GM12878 (cell line): ENCODE results near the gene GRIA4. TPM values are rescaled to one million over a fixed set of nuclear protein-coding genes. Genes with fewer than 3 reads are reported as not detected.

Experiments used
- ATAC-seq: fragments of 200-7000 bp; cut with Tn5 transposase; 3 replicates; pipeline ENCODE4 v1.9.1; 2020; ENCODE audit warnings: mild to moderate bottlenecking, moderate library complexity
- BruUV-seq: library from RNA; stranded (reverse); fragments of 400-500 nt; replicated peaks from 2 replicates; lab custom pipeline; 2021; lab: Mats Ljungman, UMichigan
- CTCF ChIA-PET: fragments of 300-600 bp; sonication (Branson Sonifier 250); formaldehyde crosslinking; extraction: SDS; loops from one replicate; lab custom pipeline; 2021; ENCODE audit warnings: inconsistent platforms; lab: Yijun Ruan, JAX
- POLR2A ChIA-PET: fragments of 350-600 bp; formaldehyde crosslinking; extraction: SDS; loops from one replicate; lab custom pipeline; 2021; ENCODE audit warnings: inconsistent platforms; lab: Charles Lee
- RAD21 ChIA-PET: fragments of 300-600 bp; sonication (Branson Sonifier 250); formaldehyde crosslinking; loops from one replicate; lab custom pipeline; 2023; ENCODE audit warnings: antibody characterized with exemption; ENCODE audit not compliant: unreplicated experiment; lab: Charles Lee
- SMC1A ChIA-PET: fragments of 300-600 bp; sonication (Branson Sonifier 250); formaldehyde crosslinking; loops from one replicate; lab custom pipeline; 2023; ENCODE audit not compliant: unreplicated experiment, uncharacterized antibody; lab: Charles Lee
- DNase-seq: peaks from one replicate; pipeline ENCODE4 v3.0.0-alpha.2; 2011; ENCODE audit warnings: low read depth, low spot score
- FAIRE-seq: peaks from 3 replicates; lab custom pipeline; 2011; peaks lifted over from hg19 to GRCh38; lab: Jason Lieb, UNC
- H2AFZ ChIP-seq: 2 replicates; pipeline ENCODE4 v1.6.0; 2011; ENCODE audit warnings: low read depth, low read length, control low read depth; ENCODE audit not compliant: control insufficient read depth
- H3K27ac ChIP-seq: 2 replicates; pipeline ENCODE4 v1.5.1; 2011; ENCODE audit warnings: control low read depth; ENCODE audit not compliant: control insufficient read depth, insufficient read depth
- H3K27me3 ChIP-seq, 2 experiments: replicated peaks in 1 of 2; 2 replicates each; pipeline versions ENCODE4 v1.6.0 to v1.6.1; 2011; ENCODE audit warnings: low read length in 1 of 2; ENCODE audit not compliant: control insufficient read depth in 2 of 2, insufficient read depth in 2 of 2
- H3K36me3 ChIP-seq, 2 experiments: 2 replicates each; pipeline ENCODE4 v1.5.1; 2011; ENCODE audit warnings: low read length in 1 of 2; ENCODE audit not compliant: control insufficient read depth in 2 of 2, insufficient read depth in 2 of 2
- H3K4me1 ChIP-seq: 2 replicates; pipeline ENCODE4 v1.6.1; 2011; ENCODE audit warnings: mild to moderate bottlenecking, low read length, moderate library complexity, mixed read lengths; ENCODE audit not compliant: control insufficient read depth, insufficient read depth
- H3K4me2 ChIP-seq: 2 replicates; pipeline ENCODE4 v1.6.0; 2011; ENCODE audit warnings: control low read depth; ENCODE audit not compliant: control insufficient read depth, insufficient read depth
- H3K4me3 ChIP-seq: fragments of 200-600 bp; sonication (generic); 2 replicates; pipeline ENCODE4 v1.5.1; 2016
- H3K79me2 ChIP-seq: 2 replicates; pipeline ENCODE4 v1.6.0; 2011; ENCODE audit warnings: low read length; ENCODE audit not compliant: control insufficient read depth, insufficient read depth
- H3K9ac ChIP-seq: 2 replicates; pipeline ENCODE4 v1.8.0; 2011; ENCODE audit warnings: low read length, control low read depth, mixed read lengths; ENCODE audit not compliant: control insufficient read depth, insufficient read depth
- H3K9me3 ChIP-seq: replicated peaks from 3 replicates; pipeline ENCODE4 v1.5.1; 2011; ENCODE audit warnings: mild to moderate bottlenecking, low read length; ENCODE audit not compliant: control insufficient read depth, insufficient read depth
- H4K20me1 ChIP-seq: 2 replicates; pipeline ENCODE4 v1.6.0; 2011; ENCODE audit not compliant: control insufficient read depth, insufficient read depth
- ASH2L ChIP-seq: fragments of 300-600, 200-600 bp; sonication (generic); IDR thresholded peaks from 2 replicates; pipeline ENCODE4 v1.6.1; 2017; ENCODE audit warnings: low read depth, mild to moderate bottlenecking, borderline replicate concordance
- CEBPB ChIP-seq, 2 experiments: fragments of 150-350 bp in 1 of 2; IDR thresholded peaks; 2 replicates each; pipeline ENCODE4 v1.6.1; 2012 to 2014; ENCODE audit warnings: low read depth in 2 of 2, low read length in 2 of 2, borderline replicate concordance in 1 of 2, inconsistent platforms in 1 of 2
- ELK1 ChIP-seq: IDR thresholded peaks from 2 replicates; pipeline ENCODE4 v1.6.1; 2012; ENCODE audit warnings: low read depth, low read length, improper control_type of control experiment
- MEF2B ChIP-seq: fragments of 450-650 bp; IDR thresholded peaks from 2 replicates; pipeline ENCODE4 v1.6.1; 2018; ENCODE audit warnings: mild to moderate bottlenecking, moderate library complexity; ENCODE audit not compliant: partially characterized antibody, poor library complexity, severe bottlenecking
- RCOR1 ChIP-seq: conservative IDR thresholded peaks from 2 replicates; pipeline ENCODE4 v1.6.1; 2012; ENCODE audit warnings: low read depth, low read length, improper control_type of control experiment
- TCF12 ChIP-seq: IDR thresholded peaks from 2 replicates; pipeline ENCODE4 v1.6.1; 2011; ENCODE audit warnings: low read depth, mild to moderate bottlenecking, low read length
- ZBED1 ChIP-seq: IDR thresholded peaks from 2 replicates; pipeline ENCODE4 v1.6.1; 2016; ENCODE audit warnings: borderline replicate concordance
- WGBS: methylation state at CpG from one replicate; pipeline ENCODE4 v1.1.6; 2016; ENCODE audit warnings: low lambda C conversion rate; ENCODE audit not compliant: insufficient replicate concordance, insufficient coverage; ENCODE audit errors: missing lambda C conversion rate; 5-methylcytosine and 5-hydroxymethylcytosine counted together
- in situ Hi-C: fragments of 300-500 bp; cut with MboI; formaldehyde crosslinking; loops from 9 replicates; pipeline ENCODE4 v1.14.3; 2018; ENCODE audit warnings: mixed read lengths
- intact Hi-C: fragments of 100-400 bp; cut with micrococcal nuclease; formaldehyde crosslinking; loops from one replicate; pipeline ENCODE4 v1.14.2; 2022; ENCODE audit not compliant: unreplicated experiment
- polyA plus RNA-seq, 11 experiments: library from polyadenylated mRNA; depleted of rRNA in 4 of 11; unstranded in 6 of 11; stranded (reverse) in 5 of 11; fragments of >200 nt; fragmentation: Nextera tagmentation in 4 of 11; fragmentation: Illumina TruSeq in 1 of 11; extraction: Ambion mirVana in 4 of 11; extraction: Trizol in 1 of 11; gene quantifications; 1 replicate in 1 of 11; 2 replicates in 10 of 11; pipeline versions ENCODE4 v1.2.1 to v1.2.3, GENCODE V29; 2011 to 2016; ENCODE audit warnings: inconsistent platforms in 2 of 11, missing spikeins in 2 of 11, low read depth in 1 of 11
- total RNA-seq, 4 experiments: library from RNA; depleted of rRNA in 3 of 4; stranded (reverse); fragments of >200 nt in 3 of 4; fragmentation: Illumina TruSeq in 1 of 4; extraction: Trizol in 1 of 4; gene quantifications; 2 replicates each; pipeline versions ENCODE4 v1.2.1 to v1.2.3, GENCODE V29; 2013 to 2021

The GRIA4 gene
- total and polyA plus RNA-seq, 10 of the 15 experiments (the other 5 are each of a cell fraction or from before 2014, with no cell fraction given) = 0.04 TPM; not detected in 9

GRCh38 chr11:105968021-105968697, 358.3 kb downstream of the GRIA4 start:
- Histone ChIP-seq H3K9ac (no peak overlapping the region), H3K27me3 (no peaks in the 10 kb centered on the region), H3K4me3 (no peak overlapping the region), H3K4me1 (no peaks in the 10 kb centered on the region), H3K36me3 (no peaks in the 10 kb centered on the region), H3K4me2 (no peak overlapping the region), H2AFZ (no peak overlapping the region), H3K27ac (no peak overlapping the region), H3K79me2 (no peaks in the 10 kb centered on the region), H3K9me3 (no peaks in the 10 kb centered on the region), H4K20me1 (no peaks in the 10 kb centered on the region)
- intact Hi-C loops (no loop called here), in situ Hi-C loops (no loop called here)
- no peak for ATAC-seq
- ChIA-PET CTCF (no interaction called here), RAD21 (no interaction called here), SMC1A (no interaction called here), POLR2A (no interaction called here)
- TF ChIP-seq TCF12 (no peak), ZBED1 (no peak), MEF2B (no peak), CEBPB (IDR thresholded peaks at IDR 0.05; ENCODE audit: borderline replicate concordance in 1 of 2, low read depth in 2 of 2, low read length in 2 of 2) (no peak), RCOR1 (no peak), ELK1 (no peak), ASH2L (no peak)
- FAIRE-seq = no peak
- BruUV-seq = no TSS peak
- no peak for DNase-seq
- WGBS = 0% methylated on average over 3 of the region's 3 CpGs
